HG02678 (cell line): ENCODE results near the gene IRX6.

Experiments used
- ATAC-seq: cut with Tn5 transposase; IDR thresholded peaks from one replicate; pipeline ENCODE4 v1.9.1; 2021; ENCODE audit warnings: mild to moderate bottlenecking, moderate library complexity; ENCODE audit not compliant: unreplicated experiment

The IRX6 gene

DNA sequence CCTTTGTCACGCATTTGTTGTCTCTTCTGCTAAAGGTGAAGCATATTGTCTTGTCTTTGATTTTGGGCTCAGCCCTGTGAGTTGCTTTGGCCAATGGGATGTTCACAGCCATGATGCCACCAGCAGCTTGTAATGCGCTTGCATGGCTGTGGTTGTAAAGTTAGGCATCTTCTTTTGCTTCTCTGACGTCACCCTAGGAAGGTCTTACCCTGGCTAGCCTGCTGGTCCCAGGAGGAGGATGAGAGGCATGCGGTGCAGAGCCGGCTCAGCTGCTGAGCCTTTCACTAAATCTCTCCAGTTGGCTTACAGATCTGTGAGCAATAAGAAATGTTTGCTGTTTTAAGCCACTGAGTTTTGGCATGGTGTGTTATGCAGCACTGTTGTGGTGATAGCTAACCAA lies 40.8 kb downstream of the IRX6 start:
- no peak for ATAC-seq

DNA sequence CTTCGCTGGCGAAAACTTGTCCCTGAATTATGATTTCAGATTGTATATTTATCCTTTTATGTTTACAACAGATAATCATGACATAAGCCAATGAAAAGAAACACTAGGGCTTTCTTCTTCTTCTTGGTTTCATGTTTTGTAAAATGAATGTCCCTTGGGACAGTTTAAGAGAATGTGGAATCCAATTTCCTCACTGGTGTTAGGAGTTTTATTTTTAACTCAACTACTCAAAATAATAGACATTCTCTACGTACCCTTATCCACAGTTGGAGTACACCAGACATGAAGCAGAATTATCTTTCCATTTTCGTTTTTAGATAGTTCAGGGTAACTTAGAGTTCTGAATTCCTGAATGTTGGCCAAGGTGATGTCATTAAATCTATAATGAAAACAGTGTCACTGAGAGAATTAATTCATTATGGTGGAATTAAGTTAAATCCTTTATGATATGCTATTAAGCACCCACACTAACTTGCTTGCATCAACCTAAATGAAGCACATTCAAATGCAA lies 43.4 kb downstream of the IRX6 start:
- ATAC-seq = no peak

DNA sequence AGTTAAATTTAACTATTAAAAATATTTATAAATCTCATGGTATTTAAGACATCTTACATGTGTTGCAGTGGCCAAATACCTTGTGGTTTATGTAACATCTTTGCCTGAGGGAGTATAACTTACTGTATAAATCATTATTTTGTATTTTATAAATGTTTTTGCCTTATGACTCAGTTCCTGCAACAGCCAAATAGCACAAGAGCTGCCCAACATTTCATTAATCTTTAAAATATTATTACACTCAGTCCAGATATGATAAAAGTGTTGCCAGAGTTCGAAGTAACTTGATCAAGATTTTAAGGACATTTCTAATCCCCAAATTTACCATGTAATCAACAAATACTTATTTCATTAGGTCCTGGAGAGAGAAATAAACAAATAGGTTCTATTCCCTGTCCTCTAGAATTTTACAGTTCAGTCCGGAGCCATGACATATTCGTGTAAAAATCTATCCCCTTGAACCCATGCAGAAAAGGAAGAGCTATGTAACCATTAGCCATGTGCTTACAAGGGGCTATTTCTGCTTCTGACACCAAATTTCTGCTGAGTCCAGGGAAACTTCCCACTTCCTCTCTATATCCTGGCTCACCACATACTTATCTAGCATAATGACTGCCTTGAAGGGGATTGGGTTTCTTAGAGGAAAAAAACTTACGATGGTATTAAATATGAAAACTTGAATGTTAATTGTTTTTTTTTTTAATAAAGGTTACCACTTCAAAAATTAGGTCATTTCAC lies 44.0 kb downstream of the IRX6 start:
- no peak for ATAC-seq

DNA sequence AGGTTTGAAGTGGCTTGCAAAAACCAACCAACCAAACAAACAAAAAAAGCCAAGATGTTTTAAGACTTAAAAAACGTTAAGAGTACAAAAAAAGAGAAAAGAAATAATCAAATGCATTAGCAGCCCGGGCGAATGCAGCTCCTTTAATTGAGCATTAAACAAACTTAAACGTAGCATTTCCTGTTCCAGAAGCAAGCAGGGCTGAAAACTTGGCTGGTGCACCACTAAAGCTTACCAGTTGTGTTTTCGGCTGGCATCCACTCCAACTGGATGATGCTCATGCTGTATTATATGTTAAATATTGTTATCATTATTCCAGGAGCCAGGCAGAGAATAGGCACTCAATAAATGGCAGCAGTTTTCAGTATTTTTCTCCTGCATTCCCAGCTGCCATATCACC lies 45.1 kb downstream of the IRX6 start:
- no peak for ATAC-seq

DNA sequence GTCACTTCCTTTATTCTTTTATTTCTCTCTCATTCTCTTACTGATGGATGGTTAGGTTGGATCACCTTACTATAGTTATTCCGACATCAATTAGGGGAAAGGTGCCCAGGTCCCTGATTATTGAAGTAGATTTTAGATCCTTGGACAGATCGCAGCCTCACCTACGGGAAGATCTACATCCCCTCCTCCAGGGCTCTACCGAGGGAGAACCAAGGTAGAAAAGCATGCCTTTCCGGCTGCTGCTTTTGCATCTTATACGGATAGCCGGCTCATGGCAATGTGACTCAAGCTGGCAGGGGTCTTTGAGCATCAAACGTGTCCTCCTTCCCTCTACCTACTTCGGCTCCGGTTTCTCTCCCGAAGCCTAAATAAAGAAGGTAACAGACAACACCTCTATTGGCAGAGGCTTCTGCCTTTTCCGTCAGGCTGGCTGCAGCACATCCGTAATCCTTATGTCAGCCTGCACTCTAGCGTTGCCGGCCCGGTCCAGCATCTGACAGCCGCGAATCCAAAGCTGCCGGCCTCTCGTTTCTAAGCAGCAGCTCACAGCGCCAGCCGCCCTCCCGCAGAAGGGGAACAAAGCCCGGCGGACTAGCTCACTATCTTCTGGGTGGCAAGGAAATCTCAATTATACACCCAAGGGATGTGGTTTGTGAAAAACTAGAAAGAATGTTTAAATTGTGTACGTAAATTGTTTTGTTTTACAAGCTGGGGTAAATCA lies 46.9 kb downstream of the IRX6 start:
- ATAC-seq = no peak

DNA sequence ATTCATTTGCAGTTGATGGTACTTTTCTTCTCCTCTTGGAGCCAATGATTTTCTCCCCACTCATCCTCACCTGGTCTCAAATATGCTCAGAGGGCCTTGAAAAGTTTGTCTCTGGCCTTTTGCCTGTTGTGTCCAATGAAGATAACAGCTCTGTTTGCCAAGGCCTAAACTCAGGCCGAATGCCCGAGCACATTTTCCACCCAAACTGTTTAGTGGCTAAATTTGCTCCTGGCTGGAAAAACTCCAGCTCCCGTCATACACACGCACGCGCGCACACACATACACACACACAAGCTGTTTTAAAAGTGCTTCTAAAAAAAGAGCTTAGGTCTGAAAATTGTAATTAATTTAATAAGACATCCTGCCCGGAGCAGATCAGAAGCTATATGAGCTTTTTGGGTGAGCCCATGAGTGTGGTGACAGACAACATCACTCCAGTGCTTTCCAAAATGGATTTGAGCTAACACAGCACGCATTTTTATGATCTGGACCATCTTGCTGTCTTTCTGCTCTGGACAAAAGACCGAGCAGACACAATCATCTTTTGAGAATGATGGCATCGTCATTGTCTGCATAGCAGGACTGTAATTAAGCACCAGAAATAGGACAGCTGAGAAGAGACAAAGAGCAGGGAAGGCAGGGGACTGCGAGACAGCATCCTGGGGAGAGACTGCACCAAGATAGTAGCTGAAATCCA lies 48.9 kb downstream of the IRX6 start:
- ATAC-seq = no peak

DNA sequence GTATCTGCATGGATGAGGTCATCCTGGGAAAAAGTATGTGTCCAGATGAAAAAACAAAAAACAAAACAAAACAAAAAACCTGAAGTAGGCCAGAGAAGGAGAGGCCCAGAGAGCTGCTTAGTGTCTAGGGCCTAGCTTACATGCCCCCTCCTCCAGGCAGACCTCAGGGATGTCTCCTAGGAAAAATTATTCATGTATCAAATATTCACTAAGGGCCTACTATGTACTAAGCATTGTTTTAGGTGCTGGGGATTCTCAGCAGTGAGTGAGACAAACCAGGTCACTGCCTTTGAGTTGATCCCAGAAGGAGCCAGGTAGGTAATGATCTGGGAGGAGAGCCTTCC lies 49.5 kb downstream of the IRX6 start:
- ATAC-seq = no peak

DNA sequence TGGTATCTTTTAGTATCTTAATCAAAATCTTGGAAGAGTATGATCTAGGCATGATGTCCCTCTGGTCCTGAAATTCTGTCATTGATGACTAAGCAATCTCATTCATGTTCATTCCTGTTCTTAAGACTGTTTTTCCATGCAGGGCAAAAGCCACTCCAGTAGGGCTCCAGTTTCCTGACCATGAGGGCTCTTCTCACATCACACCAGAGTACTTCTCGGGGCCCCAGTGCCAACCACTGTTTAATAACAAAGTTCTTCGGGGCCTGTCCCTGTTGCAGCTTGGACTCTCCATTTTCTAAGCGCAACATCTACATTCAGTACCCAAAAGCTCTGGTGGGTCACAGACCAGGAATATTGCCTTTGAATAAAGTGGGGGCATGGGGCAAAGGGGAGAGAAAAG lies 52.0 kb downstream of the IRX6 start:
- ATAC-seq = no peak

DNA sequence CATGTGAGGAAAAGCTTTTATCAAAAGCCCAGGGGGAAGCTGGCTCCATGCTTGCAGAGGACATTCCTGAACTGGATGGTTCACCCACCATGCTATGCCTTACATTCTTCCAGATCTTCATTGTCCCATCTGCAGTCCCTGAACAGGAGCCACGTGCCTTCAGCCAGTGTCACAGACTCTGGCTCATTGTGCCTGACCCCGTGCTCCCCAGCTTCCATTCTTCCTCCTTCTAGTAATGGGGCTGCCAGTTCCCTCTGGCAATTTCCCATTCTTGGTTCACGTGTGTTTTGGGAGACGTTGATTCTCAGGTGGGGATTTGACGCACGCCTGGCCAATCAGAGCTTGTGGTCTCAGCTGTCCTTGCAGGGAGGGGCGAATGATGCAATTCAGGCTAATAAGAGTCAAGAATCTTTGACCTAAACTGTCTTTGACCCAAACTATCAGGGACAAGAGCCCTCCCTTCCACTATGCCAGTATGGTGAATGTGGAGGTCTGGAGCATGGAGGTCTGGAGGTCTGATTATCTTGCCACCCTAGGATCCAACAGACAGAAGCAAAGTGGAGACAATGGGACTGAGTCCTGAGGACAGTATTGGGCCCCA lies 52.7 kb downstream of the IRX6 start:
- no peak for ATAC-seq

DNA sequence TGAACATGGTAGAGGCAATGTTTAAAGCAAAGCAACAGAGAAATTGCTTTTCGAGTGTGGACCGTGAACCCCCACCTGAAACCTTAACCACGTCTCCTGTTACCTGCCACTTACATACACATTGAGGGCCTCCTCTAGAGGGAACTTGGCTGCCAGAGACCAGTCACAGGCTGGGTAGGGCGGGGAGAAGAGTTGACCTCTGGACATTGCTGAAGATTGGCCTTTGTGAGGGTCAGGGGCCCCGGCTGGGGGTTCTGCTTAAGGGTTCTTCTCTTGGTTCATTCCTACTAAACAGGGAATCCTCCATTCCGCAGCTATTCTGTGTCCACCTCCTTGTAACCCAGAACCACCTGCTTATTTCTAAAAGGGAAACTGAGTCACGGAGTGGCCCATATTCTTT lies 53.8 kb downstream of the IRX6 start:
- no peak for ATAC-seq

DNA sequence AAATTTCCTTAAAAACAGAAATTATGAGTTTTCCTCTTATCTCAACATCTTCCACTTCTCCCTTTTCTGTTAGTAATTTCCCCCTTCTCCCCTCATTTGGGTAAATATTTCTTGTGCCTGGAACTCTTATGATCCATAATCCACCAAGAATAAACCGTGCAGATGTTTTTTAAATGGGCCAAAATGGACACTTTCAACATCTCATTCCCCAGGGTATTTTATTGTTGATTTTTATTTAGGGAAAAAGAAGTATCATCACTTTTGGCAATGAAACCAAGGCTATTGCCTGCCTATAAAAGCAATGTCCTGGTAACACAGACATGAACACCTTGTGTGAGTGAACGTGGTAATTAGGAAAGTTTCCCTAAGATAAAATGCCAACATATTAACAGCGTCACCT lies 54.6 kb downstream of the IRX6 start:
- no peak for ATAC-seq

DNA sequence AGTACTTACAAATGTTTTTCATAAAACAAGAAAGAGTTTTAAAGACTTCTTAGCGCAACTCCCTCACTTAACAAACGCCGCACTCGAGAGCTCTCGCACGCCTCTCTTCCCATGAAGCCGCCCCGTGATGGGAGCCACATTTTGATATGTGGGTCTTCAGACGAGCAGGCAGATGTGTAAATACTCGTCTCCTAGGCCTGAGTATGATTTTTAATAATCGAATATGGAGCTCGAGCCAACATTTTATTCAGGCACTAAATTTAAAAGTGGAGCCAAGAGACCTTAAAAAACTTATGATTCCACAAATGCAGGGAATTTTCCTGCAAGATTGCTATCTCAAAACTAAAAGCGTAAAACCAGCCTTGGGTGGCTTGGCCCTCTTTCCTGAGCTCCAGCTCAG lies 55.4 kb downstream of the IRX6 start:
- ATAC-seq = no peak

DNA sequence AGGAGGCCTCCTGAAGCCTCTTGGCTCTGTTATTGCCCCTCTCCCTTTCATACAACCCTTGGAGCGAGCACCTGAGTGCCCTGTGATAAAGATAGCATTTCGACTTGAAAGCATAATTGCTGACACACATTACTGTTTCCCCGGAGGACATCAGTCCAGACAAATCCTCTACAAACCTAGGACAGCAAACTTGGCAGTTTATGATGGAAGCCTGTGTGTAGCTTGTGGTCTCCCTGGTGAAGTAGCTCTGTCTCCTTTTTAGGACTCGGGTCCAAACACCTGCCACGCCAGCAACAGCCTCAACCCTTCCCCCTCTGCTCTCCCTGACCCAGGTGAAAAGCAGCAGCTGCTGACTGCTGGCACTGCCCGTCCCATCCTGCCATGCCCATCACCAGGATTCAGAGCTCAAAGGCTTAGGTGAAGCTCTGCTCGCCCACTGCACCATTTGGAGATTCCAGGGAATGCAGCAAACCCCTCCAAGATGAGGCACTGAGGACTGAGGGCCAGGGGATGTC lies 55.9 kb downstream of the IRX6 start:
- ATAC-seq = no peak
